GM21717 (cell line): Measurements from ENCODE around the gene WRAP73.

Experiments
- ATAC-seq: cut with Tn5 transposase; IDR thresholded peaks from one replicate; pipeline ENCODE4 v1.9.1; 2021; ENCODE audit warnings: mild to moderate bottlenecking, moderate library complexity; ENCODE audit not compliant: unreplicated experiment

WRAP73 gene

GRCh38 chr1:3614755-3615742 is 34.9 kb downstream of the WRAP73 start:
- no peak for ATAC-seq

GRCh38 chr1:3612123-3612522 is 37.8 kb downstream of the WRAP73 start:
- no peak for ATAC-seq

- no peak for ATAC-seq
These were observed 38.5 kb downstream of the WRAP73 start, which contains the start of gene MEGF6 for GRCh38 chr1:3611170-3612019. Gene MEGF6, minus strand, starts transcription at chr1:3611508. Its CDS starts 240 bp downstream, at chr1:3611268.

GRCh38 chr1:3610527-3611169 is 39.3 kb downstream of the WRAP73 start:
- no peak for ATAC-seq

- no peak for ATAC-seq
These were observed 40.0 kb downstream of the WRAP73 start for GRCh38 chr1:3609769-3610526.

- ATAC-seq = no peak
These were observed 40.7 kb downstream of the WRAP73 start for GRCh38 chr1:3609016-3609768.

GRCh38 chr1:3608154-3608553 is 41.7 kb downstream of the WRAP73 start:
- ATAC-seq = no peak

- ATAC-seq = no peak
These were observed 42.2 kb downstream of the WRAP73 start for GRCh38 chr1:3607703-3608065.

- ATAC-seq = no peak
These were observed 42.9 kb downstream of the WRAP73 start for GRCh38 chr1:3606779-3607702.

- ATAC-seq = no peak
These were observed 44.7 kb downstream of the WRAP73 start for GRCh38 chr1:3604997-3605823.

- no peak for ATAC-seq
These were observed 45.4 kb downstream of the WRAP73 start for GRCh38 chr1:3604468-3604974.

- no peak for ATAC-seq
These were observed 46.1 kb downstream of the WRAP73 start for GRCh38 chr1:3603571-3604467.

- no peak for ATAC-seq
These were observed 46.7 kb downstream of the WRAP73 start for GRCh38 chr1:3603156-3603555.

GRCh38 chr1:3602375-3602774 is 47.5 kb downstream of the WRAP73 start:
- no peak for ATAC-seq

- no peak for ATAC-seq
These were observed 48.2 kb downstream of the WRAP73 start for GRCh38 chr1:3601743-3602142.

- no peak for ATAC-seq
These were observed 49.5 kb downstream of the WRAP73 start for GRCh38 chr1:3600354-3600753.

GRCh38 chr1:3599816-3600215 is 50.1 kb downstream of the WRAP73 start:
- no peak for ATAC-seq
